ENCODE results near the gene AFMID.
"Not testable (repeated sequence)": the region's sequence is repeated elsewhere in the genome, so short reads cannot be mapped to it uniquely, and the experiment has no call there.

Gene AFMID

DNA sequence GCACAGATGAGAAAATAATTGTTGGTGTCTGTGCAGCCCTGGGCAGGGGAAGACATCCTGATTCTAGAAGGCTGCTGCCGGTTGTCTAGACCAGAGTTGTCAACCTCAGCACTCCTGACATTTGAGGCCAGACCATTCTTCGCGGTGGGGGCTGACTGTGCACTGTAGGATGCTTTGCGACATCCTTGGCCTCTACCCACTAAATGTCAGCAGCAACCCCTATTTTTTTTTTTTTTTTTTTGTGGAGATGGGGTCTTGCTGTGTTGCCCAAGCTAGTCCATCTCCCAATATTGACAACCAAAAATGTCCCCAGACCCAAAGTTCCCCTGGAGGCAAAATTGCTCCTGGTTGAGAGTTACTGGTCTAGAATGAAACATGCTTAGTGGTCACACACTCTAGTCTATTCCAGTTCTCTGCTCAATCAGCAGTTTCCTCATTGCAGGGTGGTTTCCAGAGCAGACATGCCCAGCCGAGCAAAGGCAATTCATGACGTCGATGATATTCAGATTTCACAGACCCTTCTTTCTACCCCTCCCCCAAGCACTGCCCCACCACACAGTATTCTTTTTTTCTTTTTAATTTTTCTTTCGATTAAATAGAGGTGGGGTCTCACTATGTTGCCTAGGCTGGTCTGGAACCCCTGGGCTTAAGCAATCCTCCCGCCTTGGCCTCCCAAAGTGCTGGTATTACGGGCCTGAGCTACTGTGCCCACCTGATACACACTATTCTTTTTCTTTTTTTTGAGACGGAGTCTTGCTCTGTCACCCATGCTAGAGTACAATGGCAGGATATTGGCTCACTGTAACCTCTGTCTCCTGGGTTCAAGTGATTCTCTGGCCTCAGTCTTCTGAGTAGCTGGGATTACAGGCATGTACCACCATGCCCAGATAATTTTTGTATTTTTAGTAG, 32.0 kb upstream of the AFMID start:
- no peak for FAIRE-seq

DNA sequence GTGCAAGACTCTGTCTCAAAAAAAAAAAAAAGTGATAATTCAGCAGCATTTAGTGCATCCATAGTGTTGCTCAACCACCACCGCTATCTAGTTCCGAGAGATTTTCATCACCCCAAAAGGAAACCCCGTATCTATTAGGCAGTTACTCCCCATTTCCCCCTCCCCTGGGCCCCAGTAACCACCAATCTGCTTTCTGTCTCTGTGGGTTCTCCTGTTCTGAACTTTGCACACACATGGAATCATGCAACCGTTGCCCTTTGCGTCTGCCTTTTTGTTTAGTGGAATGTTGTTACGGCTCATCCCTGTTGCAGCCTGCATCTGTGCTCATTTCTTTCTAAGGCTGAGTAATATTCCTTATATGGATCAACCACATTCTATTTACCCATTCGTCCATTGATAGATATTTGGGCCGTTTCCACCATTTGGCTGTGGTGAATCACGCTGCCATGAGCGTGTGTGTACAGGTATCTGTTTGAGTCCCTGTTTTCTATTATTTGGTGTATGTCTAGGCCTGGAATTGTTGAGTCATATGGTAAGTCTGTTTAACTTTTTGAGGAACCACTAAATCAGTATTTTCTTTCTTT, 27.5 kb upstream of the AFMID start:
- FAIRE-seq = no peak

DNA sequence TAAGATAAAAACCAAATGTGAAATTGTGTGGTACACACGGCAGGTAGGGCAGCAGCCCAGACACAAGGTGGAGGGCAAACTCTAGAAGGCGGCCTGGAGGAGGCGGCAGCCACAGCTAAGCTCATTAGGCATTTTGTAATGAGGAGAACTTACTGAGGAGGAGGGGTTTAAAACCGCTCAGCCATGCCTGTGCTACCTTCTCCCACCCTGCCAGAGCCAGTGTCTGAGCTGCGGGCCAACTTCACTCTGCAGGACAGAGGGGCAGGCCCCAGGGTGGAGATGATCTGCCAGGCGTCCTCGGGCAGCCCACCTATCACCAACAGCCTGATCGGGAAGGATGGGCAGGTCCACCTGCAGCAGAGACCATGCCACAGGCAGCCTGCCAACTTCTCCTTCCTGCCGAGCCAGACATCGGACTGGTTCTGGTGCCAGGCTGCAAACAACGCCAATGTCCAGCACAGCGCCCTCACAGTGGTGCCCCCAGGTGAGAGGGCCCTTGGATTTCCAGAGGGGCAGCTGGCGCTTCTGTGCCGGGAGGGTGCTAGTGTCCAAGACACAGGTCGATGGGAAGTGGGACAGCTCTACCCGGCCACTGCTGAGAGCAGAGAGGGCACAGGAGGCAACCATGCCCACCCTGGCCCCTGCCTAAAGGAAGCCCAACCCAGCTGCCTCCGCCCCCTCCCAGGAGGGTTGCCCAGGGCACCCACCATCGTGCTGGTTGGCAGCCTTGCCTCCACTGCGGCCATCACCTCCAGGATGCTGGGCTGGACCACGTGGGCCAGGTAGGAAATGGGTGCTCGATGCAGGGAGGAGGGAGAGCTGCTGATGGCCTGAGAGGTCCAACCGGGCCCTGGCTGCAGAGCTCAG, 23.0 kb upstream of the AFMID start:
- FAIRE-seq = no peak

DNA sequence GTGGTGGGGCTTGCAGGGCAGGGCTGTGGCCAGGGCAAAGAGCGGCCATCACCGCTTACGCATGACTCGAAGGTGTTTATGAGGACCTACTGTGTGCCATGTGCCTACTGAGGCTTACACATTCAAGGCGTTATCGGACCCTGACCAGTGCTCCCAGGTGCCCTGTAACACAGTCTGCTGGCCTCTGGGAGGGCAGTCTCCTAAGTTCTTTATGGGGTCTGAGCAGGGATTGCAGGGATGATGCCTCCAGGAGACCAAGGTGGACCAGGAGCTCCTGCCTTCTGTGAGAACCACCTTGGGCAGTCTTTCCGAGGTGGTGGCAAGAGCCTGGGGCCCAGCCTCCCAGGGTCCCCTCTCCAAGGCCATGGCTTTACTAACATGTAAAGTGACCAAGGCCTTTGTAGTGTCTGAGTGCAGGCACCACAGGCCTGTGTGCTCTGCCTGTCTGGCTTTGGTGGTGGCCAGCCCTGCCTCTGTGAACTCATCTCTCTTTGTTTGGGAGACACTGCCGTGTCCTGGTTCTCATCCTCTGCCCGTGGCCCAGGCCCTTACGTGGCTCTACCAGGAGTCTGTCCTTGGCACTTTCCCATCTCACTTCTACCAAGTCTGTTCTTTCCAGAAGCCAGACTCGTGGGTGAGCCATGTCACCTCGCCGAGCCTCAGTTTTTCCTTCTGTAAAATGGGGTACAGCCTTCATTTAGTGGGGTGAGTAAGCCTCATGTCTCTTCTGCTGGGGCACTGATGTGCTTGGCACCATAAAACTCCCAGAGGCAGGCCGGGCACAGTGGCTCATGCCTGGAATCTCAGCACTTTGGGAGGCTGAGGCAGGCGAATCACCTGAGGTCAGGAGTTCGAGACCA, 22.2 kb upstream of the AFMID start:
- FAIRE-seq = no peak

DNA sequence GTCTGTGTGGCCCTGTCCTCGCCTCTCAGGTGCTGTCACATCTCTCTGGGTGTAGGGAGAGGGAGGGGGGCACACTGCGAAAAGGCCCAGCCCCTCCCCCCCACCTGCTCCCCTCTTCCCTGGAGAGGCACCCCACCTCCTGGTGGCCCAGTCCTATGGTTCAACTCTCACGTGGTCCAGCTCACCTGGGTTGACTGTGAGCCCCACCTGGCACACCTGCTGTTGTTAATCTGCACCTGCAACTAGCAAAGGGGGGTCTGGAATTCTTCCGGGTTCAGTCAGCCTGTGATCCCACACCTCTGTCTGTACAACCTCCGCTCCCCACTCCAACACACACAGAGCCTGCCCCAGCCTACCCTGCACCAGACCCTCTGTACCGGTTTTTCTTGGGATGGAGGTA, 20.7 kb upstream of the AFMID start:
- no peak for FAIRE-seq

DNA sequence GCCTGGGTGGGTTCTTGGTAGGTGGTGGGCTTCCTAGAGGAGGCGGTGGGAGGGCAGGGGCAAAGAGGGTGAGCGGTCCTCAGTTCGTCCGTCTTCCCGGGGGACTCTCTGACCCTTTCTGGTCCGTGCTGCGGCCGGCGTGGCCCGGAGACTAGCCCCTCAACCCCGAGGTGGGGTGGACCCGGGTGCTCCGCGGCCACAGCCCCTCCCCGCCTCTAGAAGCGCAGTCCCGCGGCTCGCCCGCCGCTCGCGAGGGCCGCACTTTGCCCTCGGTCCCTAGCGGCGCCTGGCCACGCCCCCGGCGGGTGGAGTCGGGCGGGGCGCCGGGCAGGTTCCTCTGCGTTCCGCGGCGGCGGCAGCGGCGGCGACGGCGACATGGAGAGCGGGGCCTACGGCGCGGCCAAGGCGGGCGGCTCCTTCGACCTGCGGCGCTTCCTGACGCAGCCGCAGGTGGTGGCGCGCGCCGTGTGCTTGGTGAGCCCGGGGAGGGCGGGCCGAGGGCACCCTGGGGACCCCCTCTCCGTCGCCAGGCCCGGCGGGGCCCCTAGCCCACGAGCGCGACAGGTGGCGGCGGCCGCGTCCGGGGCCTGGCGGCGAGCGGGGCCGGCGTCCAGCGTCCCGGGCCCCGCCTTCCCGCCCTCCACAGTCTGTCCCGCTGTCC, 18.8 kb upstream of the AFMID start, which contains the start of gene SYNGR2:
SYNGR2 (plus strand) TSS at position 340 of the 661 bp plus-strand sequence; CDS start at position 376, 36 bp downstream.
- no peak for FAIRE-seq

DNA sequence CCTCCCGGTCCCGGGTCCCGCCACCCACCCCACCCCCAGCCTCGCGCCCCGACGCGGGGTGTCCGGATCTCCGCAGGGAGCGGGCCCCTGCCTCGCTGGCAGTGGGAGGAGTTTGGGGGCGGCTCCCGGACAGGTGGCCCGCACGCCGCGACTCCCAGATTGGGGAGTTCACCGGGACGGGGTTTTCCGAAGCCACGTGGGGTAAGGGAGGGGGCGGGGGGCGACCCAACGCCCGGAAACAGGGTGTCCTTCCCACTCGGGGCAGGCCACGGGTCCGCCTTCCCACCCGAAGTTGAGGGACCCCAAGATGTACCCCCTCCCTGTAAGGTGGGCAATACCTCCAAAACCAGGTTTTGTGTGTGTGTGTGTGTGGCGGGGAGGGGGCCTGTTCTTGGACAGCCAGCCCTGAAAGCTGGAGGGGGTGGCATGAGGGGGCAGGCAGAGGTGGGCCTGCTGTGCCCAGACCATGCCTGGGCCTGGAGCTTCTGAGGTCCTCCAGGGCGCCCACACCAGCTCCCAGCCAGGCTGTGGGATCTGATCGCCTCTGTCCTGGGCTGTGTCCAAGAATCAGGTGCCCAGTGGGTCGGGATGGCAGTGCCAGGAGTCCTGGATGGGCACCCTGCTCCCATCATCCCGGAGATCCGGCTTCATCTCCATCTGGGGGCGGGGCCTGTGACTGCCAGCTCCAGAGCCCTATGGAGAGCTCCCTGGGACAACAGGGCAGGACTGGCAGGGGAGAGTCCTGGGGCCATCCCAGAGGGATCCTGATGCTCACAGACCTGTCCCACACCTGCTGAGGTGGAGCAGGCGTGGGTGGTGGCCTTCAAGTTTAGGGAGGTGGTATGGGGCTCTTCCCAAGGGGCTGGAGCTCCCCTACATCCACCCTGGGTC, 18.0 kb upstream of the AFMID start:
- FAIRE-seq = no peak

DNA sequence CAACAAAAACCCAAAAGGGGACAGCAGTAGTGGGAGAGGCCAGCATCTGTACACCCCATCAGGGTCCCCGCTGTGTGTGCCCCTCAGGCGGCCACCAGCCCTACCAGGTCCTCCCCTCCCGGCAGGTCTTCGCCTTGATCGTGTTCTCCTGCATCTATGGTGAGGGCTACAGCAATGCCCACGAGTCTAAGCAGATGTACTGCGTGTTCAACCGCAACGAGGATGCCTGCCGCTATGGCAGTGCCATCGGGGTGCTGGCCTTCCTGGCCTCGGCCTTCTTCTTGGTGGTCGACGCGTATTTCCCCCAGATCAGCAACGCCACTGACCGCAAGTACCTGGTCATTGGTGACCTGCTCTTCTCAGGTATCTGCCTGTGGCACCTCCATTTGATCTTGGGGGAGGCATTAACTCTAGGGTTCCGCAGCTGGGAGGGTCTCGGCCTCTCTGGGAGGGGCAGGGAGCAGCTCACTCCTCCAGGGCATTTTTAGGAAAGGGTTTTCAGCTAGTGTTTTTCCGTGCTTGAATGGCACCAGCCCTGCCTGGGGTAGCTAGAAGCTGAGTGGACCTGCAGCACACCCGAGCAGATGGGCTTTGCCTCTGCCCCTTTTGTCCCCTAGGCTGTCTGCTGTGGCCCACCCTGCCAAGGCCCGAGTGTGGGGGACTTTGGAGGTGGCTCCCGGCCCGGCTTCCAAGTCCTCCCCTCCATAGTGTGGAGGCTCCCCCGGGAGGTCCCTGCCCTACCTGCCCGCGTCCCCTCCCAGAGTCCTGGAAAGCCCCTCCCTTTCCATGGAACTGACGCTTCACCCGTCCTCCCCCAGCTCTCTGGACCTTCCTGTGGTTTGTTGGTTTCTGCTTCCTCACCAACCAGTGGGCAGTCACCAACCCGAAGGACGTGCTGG, 16.2 kb upstream of the AFMID start:
- no peak for FAIRE-seq

DNA sequence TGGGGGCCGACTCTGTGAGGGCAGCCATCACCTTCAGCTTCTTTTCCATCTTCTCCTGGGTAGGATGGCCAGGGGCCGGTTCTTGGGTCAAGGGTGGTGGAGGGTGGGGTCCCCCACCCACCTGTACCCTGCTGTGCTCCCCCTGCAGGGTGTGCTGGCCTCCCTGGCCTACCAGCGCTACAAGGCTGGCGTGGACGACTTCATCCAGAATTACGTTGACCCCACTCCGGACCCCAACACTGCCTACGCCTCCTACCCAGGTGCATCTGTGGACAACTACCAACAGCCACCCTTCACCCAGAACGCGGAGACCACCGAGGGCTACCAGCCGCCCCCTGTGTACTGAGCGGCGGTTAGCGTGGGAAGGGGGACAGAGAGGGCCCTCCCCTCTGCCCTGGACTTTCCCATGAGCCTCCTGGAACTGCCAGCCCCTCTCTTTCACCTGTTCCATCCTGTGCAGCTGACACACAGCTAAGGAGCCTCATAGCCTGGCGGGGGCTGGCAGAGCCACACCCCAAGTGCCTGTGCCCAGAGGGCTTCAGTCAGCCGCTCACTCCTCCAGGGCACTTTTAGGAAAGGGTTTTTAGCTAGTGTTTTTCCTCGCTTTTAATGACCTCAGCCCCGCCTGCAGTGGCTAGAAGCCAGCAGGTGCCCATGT, 15.4 kb upstream of the AFMID start:
- not testable (repeated sequence) for FAIRE-seq

DNA sequence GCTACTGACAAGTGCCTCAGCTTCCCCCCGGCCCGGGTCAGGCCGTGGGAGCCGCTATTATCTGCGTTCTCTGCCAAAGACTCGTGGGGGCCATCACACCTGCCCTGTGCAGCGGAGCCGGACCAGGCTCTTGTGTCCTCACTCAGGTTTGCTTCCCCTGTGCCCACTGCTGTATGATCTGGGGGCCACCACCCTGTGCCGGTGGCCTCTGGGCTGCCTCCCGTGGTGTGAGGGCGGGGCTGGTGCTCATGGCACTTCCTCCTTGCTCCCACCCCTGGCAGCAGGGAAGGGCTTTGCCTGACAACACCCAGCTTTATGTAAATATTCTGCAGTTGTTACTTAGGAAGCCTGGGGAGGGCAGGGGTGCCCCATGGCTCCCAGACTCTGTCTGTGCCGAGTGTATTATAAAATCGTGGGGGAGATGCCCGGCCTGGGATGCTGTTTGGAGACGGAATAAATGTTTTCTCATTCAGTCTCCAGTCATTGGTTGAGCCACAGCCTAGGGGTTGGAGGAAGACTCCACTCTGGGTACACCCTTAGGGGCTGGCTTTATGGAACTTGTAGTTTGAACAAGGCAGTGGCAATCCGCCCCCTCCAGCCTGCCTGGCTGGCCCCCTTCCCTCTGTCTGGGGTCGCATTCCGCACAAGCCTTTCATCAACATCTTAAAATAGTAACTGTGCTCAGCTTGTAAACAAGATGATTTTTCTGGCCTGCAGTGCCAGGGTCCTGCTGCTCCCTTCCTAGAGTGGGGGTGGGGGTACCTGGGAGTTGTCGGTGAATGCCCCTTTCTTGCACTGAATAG, 14.7 kb upstream of the AFMID start:
- no peak for FAIRE-seq

DNA sequence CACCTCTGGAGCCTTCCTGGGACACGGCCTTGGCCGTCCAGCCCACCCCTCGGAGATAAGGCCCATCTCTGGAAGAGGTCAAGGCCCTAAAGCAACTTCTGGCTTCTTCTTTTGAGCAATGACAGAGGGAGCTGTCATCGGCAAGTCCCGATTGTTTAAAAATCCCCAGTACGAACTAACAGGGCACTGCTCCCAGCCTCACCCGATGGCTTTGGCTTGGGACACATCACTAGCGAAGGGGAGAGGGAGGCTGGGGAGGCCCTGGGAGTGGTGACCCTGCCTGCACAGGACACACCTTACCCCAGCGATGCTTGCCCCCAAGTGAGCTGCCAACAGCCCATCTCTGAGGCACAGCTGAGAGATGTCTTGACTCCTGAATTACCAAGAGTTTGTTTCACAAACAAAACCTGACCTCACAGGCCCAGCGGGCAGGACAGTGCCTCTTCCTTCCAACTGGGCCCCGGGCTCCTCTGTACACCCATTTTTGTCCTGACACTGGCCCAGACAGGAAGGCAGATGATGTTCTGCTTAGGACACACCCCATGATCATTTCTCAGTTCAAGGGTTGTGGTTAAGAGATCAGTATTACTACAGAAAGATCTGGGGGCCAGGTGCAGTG, 14.0 kb upstream of the AFMID start:
- FAIRE-seq = no peak

DNA sequence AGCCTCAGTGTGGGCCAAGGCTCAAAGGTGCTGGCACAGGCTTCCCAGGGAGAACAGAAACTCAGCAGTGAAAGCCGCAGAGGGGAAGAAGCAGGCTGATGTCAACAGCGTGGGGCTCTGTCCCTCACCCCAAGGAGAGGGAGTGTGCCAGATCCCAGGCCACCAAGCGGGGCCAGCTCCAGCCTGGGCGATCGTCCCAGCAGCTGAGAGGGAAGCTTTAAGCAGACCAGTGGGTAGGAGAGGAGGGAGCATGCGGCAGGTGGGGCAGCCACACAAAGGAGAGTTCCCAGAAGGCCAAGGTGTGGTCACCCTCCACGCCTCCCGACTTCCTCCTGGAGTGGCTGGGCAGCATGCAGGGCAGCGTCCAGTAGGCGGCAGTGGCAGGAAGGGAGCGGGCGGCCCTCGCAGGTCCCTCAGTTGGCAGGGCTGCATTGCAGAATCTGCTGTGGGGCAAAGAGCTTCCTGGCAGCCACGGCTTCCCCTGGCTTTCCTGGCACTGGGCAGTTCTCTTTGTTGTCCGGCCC, 12.8 kb upstream of the AFMID start:
- no peak for FAIRE-seq

DNA sequence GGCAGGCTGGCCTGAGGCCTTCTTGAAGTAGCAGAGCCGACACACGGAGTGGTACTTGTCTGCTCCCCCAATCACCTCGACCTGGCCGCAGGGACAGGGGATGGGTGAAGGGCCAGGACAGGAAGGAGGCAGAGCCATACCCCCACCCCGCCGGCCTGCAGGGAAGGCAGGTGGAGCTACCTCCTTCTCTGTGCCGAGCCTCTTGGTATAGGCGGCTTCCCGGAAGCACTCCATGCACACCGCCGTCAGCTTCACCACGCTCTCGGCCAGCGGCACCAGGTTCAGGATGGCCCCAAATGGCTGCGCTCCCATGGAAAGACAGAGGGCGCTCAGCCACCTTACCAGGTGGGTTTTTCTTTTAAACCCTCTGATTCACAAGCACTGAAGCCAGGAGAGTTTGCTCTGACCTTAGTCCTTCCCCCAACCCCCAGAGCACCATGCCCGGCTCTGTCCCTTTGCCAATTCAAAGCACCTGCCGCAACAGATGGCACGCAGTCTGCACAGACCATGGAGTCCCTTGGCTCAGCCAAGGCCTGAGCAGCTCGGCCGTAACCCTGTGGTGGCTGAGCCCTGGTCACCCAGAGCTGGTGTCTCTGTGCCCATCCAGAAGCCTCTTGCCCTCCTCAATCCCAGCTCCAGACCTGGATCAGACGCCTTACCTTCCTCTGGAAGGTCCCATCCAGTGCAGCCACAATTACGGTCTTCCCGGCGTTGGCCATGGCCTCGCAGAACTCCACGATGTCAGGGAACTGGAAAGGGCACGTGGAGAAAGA, 12.1 kb upstream of the AFMID start:
- no peak for FAIRE-seq

DNA sequence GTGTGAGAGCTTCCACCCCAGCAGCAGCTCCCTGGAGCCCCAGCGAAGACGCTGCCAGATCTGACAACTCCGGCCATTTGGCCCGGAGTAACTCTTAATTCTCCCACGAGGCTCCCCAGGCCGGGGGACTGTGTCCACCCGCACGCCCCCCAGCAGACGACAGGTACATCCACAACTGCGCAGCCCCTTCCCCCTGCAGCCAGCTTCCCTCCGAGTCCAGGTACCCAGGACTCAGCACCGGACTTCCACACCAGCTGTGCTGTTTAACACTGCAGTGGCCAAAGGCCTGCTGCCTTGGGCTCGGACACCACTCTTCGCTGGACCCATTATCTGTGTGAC, 11.6 kb upstream of the AFMID start:
- no peak for FAIRE-seq

DNA sequence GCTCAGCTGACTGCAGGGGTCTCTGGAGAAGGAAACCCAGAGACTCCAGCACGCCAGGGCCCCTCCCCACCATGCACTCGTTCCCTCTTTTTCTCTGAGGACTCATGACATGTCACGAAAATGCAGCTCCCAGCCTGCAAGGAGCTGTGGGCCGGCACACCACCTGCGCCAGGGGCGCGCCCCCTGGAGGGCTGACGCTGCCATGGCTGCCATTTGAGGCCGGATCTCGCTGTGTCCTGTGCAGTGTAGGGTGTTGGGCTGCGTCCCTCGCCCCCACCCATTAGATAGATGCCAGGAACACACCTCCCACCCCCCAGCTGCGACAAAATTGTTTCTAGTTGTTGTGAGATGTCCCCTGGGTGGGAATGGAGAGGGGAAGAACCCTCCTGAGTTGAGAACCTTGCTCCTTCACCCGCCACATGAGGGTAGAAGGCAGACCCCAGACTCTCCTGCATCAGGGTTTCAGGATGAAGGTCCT, 10.6 kb upstream of the AFMID start:
- no peak for FAIRE-seq

DNA sequence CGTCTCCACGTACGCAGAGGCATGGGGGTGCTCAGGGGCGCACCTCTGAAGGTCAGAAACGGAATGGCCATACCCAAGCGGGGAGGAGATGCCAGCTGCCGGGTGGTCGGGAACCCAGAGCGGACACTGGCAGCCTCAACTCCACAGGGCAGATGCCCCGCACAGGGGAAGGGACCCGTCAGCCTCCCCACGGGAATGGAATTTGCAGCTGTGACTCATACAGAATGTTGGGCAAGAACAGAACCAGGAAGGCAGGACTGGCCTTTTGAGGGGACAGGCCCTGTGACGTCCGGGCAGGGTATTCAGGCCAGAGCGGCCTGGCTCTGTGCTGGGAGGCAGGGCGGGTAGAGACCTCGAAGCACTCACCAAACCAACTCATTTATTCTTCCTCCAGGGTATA, 7.8 kb upstream of the AFMID start:
- FAIRE-seq = no peak

DNA sequence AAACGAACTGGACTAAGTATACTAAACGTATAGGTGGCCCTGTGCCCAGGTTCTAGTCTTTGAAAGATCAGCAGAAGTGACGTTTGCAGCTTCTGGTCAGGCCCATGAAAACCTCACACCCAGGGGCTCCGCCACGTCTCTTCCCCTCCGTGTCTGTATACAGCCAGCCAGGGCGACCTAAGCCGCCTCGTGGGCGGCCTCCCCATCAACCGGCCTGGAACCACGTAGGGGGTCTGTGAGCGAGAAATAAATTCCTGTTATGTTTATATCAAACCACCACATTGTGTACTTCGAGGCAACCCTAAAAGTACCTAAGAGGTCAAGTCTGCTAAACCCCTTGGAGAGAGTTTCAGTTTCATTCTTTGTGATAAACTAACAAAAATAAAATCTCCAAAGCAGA, 7.1 kb upstream of the AFMID start:
- no peak for FAIRE-seq

Data from TTC549 (cell line).